K562 (cell line): ENCODE measurements around the gene PIK3CB. TPM values are rescaled to one million over a fixed set of nuclear protein-coding genes. Genes with fewer than 3 reads are reported as not detected.

Source experiments
- CUX1 ChIP-seq: fragments of 200-800 bp; sonication (Bioruptor generic); IDR thresholded peaks from 2 replicates; pipeline ENCODE4 v1.6.1; 2016; ENCODE audit warnings: missing genetic modification characterization, missing compliant biosample characterization
- KAT7 ChIP-seq: sonication (generic); formaldehyde crosslinking; IDR thresholded peaks from 2 replicates; pipeline ENCODE4 v1.8.0; 2022; ENCODE audit warnings: missing genetic modification reagents, mild to moderate bottlenecking, borderline replicate concordance
- NELFE ChIP-seq: IDR thresholded peaks from 2 replicates; pipeline ENCODE4 v1.6.1; 2011; ENCODE audit warnings: mild to moderate bottlenecking; ENCODE audit not compliant: insufficient read depth, insufficient read length
- RBFOX2 ChIP-seq: fragments of 200-400 bp; formaldehyde crosslinking; IDR thresholded peaks from 2 replicates; pipeline ENCODE4 v1.6.1; 2017; ENCODE audit warnings: low read depth, mild to moderate bottlenecking, low read length, moderate library complexity
- RUNX1 ChIP-seq: sonication (generic); IDR thresholded peaks from 2 replicates; pipeline ENCODE4 v1.6.1; 2016; ENCODE audit warnings: antibody characterized with exemption, low read depth
- TCF7 ChIP-seq: sonication (generic); IDR thresholded peaks from 2 replicates; pipeline ENCODE4 v1.6.1; 2016; ENCODE audit warnings: antibody characterized with exemption, borderline replicate concordance
- TRIM28 ChIP-seq: fragments of 450-650 bp; IDR thresholded peaks from 2 replicates; pipeline ENCODE4 v1.6.1; 2017
- ZNF224 ChIP-seq: sonication (generic); formaldehyde crosslinking; IDR thresholded peaks from 2 replicates; pipeline ENCODE4 v1.8.0; 2022; ENCODE audit warnings: mild to moderate bottlenecking, missing genetic modification reagents
- ZNF398 ChIP-seq: fragments of 250-450 bp; sonication (Bioruptor Pico); IDR thresholded peaks from 2 replicates; pipeline ENCODE4 v1.8.0; 2021; ENCODE audit warnings: moderate library complexity, mild to moderate bottlenecking, inconsistent platforms
- ZNF699 ChIP-seq: fragments of 250-450 bp; sonication (Bioruptor Pico); IDR thresholded peaks from 2 replicates; pipeline ENCODE4 v1.8.0; 2021; ENCODE audit warnings: mild to moderate bottlenecking, moderate library complexity; ENCODE audit not compliant: insufficient replicate concordance
- polyA plus RNA-seq, 8 experiments: library from polyadenylated mRNA; depleted of rRNA in 4 of 8; stranded (reverse) in 5 of 8; unstranded in 3 of 8; fragments of >200 nt; fragmentation: Nextera tagmentation in 2 of 8; fragmentation: Illumina TruSeq in 1 of 8; extraction: Ambion mirVana in 2 of 8; extraction: Trizol in 1 of 8; gene quantifications; 2 replicates each; pipeline versions ENCODE4 v1.2.1 to v1.2.3, GENCODE V29; 2011 to 2014; ENCODE audit warnings: inconsistent platforms in 1 of 8, missing spikeins in 1 of 8
- total RNA-seq, 7 experiments: library from RNA; depleted of rRNA in 6 of 7; stranded (reverse); fragments of >200 nt in 6 of 7; fragmentation: Illumina TruSeq in 2 of 7; extraction: Trizol in 2 of 7; gene quantifications; 2 replicates each; pipeline versions ENCODE4 v1.2.1 to v1.2.3, GENCODE V29; 2011 to 2021; ENCODE audit warnings: low replicate concordance in 1 of 7
- TF ChIP-seq, protein P1 (sequence below), 2 experiments: IDR thresholded peaks; 2 replicates each; pipeline ENCODE4 v1.6.1; 2011; ENCODE audit warnings: borderline replicate concordance in 1 of 2, control low read depth in 1 of 2, low read depth in 1 of 2, low read length in 1 of 2, mild to moderate bottlenecking in 1 of 2, mixed read lengths in 1 of 2, moderate library complexity in 1 of 2; ENCODE audit not compliant: insufficient read depth in 1 of 2, insufficient read length in 1 of 2, poor library complexity in 1 of 2, severe bottlenecking in 1 of 2; ENCODE audit errors: extremely low read depth in 1 of 2
- TF ChIP-seq, protein P2 (sequence below): sonication (generic); formaldehyde crosslinking; IDR thresholded peaks from 2 replicates; pipeline ENCODE4 v1.8.1; 2023; ENCODE audit warnings: mild to moderate bottlenecking, missing genetic modification reagents, moderate library complexity
- TF ChIP-seq, protein P3 (sequence below): fragments of 250-450 bp; sonication (Bioruptor Pico); IDR thresholded peaks from 2 replicates; pipeline ENCODE4 v1.8.0; 2022; ENCODE audit warnings: inconsistent platforms

PIK3CB gene
- total and polyA plus RNA-seq, 9 of the 15 experiments (the other 6 are each of a cell fraction or from before 2014, with no cell fraction given), result 15.3 to 62.6 (median 28.3) TPM

DNA sequence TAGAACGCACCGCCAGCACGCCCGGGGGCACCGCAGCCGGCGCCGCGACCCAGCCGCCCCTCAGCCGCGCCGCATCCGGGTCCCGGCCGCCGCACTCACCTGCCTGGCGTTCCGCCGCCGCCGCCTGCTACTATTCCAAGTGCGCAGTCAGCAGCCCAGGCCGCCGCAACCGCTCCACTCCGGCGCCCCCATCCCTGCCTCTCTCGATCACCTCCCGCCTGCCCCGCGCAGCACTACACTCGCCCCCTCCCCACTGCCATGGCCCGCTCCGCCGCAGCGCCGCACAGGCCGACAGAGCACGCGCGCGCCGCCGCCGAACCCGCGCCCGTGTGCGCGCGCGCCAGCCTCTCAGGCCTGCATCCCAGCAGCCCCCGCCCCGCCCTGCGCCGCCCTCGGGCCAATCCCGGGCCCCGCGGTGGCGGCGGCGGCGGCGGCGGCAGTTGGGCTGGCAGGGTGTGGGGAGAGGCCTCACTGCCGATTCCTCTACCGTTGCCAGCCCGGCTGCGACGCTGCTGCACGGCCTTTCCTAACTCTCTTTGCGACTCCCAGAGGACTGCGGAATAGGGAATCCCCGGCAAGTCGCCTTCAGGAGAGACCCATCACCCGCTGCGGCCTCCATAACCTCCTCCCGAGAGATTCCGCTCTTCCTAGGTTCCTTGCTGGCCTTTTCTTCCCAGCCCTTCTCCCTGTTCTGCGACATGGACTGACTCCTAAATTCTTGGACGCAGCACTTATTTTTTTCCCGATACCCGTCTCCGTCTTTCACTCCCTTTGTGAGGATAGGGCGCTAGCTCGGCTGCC, at the start of gene PIK3CB (continued):
- TF ChIP-seq, protein P1, sequence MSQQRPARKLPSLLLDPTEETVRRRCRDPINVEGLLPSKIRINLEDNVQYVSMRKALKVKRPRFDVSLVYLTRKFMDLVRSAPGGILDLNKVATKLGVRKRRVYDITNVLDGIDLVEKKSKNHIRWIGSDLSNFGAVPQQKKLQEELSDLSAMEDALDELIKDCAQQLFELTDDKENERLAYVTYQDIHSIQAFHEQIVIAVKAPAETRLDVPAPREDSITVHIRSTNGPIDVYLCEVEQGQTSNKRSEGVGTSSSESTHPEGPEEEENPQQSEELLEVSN (IDR thresholded peaks at IDR 0.05; ENCODE audit: borderline replicate concordance in 1 of 2, extremely low read depth in 1 of 2, insufficient read depth in 1 of 2, insufficient read length in 1 of 2, low read depth in 1 of 2, low read length in 1 of 2, poor library complexity in 1 of 2, severe bottlenecking in 1 of 2), result peak; percentile 37 to 83
- TF ChIP-seq, protein P2, sequence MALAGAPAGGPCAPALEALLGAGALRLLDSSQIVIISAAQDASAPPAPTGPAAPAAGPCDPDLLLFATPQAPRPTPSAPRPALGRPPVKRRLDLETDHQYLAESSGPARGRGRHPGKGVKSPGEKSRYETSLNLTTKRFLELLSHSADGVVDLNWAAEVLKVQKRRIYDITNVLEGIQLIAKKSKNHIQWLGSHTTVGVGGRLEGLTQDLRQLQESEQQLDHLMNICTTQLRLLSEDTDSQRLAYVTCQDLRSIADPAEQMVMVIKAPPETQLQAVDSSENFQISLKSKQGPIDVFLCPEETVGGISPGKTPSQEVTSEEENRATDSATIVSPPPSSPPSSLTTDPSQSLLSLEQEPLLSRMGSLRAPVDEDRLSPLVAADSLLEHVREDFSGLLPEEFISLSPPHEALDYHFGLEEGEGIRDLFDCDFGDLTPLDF (CRISPR knock-in tag), result no peak
- TF ChIP-seq NELFE (no peak), ZNF398 (CRISPR knock-in tag) (no peak), TCF7 (no peak), ZNF224 (CRISPR knock-in tag) (no peak), RBFOX2 (peak; percentile 96), TRIM28 (no peak), RUNX1 (no peak), ZNF699 (no peak), CUX1 (CRISPR knock-in tag) (no peak), KAT7 (CRISPR knock-in tag) (peak; percentile 76; the same call in 1 of the 2 replicates)
- TF ChIP-seq, protein P3, sequence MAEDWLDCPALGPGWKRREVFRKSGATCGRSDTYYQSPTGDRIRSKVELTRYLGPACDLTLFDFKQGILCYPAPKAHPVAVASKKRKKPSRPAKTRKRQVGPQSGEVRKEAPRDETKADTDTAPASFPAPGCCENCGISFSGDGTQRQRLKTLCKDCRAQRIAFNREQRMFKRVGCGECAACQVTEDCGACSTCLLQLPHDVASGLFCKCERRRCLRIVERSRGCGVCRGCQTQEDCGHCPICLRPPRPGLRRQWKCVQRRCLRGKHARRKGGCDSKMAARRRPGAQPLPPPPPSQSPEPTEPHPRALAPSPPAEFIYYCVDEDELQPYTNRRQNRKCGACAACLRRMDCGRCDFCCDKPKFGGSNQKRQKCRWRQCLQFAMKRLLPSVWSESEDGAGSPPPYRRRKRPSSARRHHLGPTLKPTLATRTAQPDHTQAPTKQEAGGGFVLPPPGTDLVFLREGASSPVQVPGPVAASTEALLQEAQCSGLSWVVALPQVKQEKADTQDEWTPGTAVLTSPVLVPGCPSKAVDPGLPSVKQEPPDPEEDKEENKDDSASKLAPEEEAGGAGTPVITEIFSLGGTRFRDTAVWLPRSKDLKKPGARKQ (CRISPR knock-in tag), result no peak
